ENCODE measurements around the gene ZNF195.
"Not testable (repeated sequence)": the region's sequence is repeated elsewhere in the genome, so short reads cannot be mapped to it uniquely, and the experiment has no call there.

The ZNF195 gene

DNA sequence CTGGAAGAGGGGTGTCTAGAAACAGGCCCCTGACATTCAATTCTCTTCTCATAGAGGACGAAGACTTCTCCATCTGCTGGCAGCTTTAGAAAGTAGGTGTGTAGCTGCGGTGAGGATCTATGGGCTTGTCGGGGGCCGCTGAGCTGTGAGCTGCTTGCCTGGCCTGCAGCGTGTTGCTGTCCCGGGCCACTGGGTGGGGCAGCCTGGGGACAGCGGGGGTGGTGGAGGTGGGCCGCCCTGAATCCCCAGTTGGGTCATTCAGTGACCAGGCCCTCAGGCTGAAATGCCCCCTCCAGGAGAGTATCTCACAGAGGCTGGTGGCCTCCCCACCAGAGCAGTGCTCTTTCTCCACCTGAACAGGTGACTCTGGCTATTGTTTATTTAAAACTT lies 23.9 kb upstream of the ZNF195 start:
- DNase-seq (ENCODE audit: low spot score); FAIRE-seq: not testable (repeated sequence)

DNA sequence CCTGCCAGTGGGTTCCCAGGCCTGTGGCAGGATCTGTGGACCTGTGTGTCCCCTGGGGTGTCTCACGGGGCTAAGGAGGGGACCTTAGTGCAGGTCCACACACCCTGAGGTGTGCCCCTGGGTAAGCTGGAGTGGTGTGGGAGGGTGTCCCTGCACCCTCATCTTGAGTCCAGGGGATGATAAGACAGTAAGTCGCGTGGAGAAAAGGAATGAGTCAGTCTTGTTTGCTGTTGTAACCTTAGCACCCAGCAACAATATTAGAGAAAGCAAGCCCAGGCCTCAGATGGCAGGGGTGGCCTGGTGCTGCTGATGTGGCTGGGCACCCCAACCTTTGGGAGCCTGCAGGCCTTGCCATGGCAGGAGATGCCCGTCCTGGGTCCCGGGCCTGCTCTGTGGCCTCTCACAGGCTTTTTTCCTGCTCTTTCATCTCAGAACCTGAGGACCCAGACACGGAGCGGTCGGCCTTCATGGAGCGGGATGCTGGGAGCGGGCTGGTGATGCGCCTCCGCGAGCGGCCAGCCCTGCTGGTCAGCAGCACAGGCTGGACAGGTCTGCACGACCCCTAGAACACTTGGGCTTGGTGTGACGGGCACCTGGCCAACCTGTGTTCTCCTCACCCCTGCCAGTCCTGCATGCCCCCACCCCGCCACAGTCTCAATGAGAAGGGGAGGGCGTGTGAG lies 23.4 kb upstream of the ZNF195 start:
- FAIRE-seq; DNase-seq (ENCODE audit: low spot score): not testable (repeated sequence)

DNA sequence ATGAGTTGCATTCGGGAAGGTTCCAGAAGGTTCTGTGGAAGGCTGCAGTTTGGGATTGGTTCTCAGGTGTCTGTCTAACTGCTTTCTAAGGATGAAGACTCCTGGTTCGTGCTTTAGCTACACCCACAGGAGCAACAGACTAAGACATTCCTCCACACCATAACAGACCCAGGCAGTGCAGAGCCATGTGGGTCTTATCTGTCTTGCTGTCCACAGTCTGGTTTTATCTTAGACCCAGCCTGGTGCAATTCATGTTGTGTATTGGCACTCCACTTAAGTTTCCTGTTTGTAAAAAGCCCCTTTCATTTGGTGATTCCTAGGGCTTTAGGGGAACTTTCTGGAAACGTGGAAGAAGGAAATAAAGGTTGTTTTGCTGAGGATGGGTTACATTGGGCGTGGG lies 22.1 kb upstream of the ZNF195 start:
- FAIRE-seq; DNase-seq (ENCODE audit: low spot score): not testable (repeated sequence)

GRCh38 chr11:3398509-3398908 lies 19.6 kb upstream of the ZNF195 start:
- DNase-seq (ENCODE audit: low spot score); FAIRE-seq: not testable (repeated sequence)

DNA sequence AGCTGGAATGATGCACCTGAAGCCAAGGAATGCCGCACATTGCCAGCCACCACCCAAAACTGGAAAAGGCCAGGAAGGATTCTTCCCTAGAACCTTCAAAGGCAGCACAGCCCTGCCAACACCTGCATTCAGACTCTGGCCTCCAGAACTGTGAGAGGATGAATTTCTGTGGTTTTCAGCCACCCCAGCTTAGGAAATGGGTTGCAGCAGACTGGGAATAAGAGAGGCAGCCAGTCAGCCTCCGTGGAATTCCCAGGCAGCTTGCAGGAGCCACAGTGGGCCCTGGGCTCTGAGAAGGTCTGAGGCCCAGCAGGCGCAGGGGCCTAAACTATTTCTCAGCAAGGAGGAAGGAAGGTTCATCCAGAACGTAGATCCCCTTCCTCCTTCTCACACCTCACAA lies 19.2 kb upstream of the ZNF195 start:
- DNase-seq (ENCODE audit: low spot score); FAIRE-seq: not testable (repeated sequence)

GRCh38 chr11:3397210-3397609 lies 18.3 kb upstream of the ZNF195 start:
- FAIRE-seq; DNase-seq (ENCODE audit: low spot score): not testable (repeated sequence)

DNA sequence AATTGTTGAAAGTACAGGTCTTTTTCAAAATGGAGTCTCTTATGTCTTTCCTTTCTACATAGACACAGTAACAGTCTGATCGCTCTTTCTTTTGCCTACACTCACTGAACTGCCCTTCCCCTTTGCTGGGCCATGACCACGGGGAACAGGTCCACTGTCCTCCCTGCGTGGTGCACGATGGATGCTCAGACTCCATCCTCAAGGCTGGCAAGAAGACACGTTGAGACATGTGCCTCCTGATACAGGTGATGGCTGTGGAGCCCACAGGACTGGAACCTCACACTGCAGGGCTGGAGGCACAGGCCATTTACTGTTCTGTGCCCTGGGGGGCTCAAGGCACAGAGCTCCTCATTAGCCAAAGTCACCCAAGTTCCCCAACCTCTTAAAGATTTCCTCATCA lies 16.5 kb upstream of the ZNF195 start:
- DNase-seq (ENCODE audit: low spot score); FAIRE-seq: not testable (repeated sequence)

- not testable (repeated sequence) for FAIRE-seq; DNase-seq (ENCODE audit: low spot score)
These were observed 16.0 kb upstream of the ZNF195 start for GRCh38 chr11:3394956-3395355.

GRCh38 chr11:3393450-3393849 lies 14.5 kb upstream of the ZNF195 start:
- FAIRE-seq; DNase-seq (ENCODE audit: low spot score): not testable (repeated sequence)

GRCh38 chr11:3382613-3383285 lies 3.8 kb upstream of the ZNF195 start:
- no peak for FAIRE-seq
- no peak for DNase-seq (ENCODE audit: low spot score)

GRCh38 chr11:3381794-3382193 lies 2.8 kb upstream of the ZNF195 start:
- FAIRE-seq (no peak), DNase-seq (ENCODE audit: low spot score) (no peak)

- FAIRE-seq (no peak), DNase-seq (ENCODE audit: low spot score) (no peak)
These were observed 2.0 kb upstream of the ZNF195 start for GRCh38 chr11:3380706-3381545.

GRCh38 chr11:3375552-3375951 lies 3.4 kb downstream of the ZNF195 start:
- no peak for DNase-seq (ENCODE audit: low spot score)
- no peak for FAIRE-seq

GRCh38 chr11:3370311-3370870 lies 8.6 kb downstream of the ZNF195 start:
- FAIRE-seq (no peak), DNase-seq (ENCODE audit: low spot score) (no peak)

DNA sequence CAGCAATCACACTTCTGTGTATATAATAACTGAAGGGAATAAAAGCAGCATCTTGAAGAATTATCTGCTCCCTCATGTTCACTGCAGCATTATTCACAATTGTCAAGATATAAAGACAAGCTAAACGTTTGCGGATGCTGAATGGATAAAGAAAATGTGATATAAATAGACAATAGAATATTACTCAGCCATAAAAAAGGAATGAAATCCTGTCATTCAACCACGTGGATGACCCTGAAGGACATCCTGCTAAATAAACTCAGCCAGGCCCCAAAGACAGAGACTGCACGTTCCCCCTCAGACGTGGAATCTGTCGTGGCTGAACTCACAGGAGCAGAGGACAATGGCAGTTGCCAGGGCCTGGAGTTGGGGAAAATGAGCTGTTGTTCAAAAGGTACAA lies 9.6 kb downstream of the ZNF195 start:
- DNase-seq (ENCODE audit: low spot score) (no peak), FAIRE-seq (no peak)

DNA sequence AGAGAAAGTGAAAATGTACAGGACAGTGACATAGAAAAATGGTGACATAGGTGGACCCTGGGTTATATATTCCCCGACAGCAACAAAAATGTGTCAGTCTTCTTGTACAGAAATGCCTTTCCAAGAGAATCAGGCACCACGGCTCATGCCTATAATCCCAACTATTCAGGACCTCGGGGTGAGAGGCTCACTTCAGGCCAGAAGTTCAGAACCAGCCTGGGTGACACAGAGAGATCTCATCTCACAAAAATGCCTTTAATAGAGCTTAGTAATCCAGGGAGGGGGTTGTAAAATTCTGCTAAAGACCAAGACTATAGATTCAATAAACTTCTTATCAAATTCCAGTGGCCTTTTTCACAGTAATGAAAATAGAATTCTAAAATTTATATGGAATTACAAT lies 10.7 kb downstream of the ZNF195 start:
- FAIRE-seq (no peak), DNase-seq (ENCODE audit: low spot score) (no peak)

- DNase-seq (ENCODE audit: low spot score) (no peak), FAIRE-seq (no peak)
These were observed 11.7 kb downstream of the ZNF195 start for GRCh38 chr11:3367221-3367620.

GRCh38 chr11:3359092-3359824 lies 19.7 kb downstream of the ZNF195 start:
- FAIRE-seq = no peak
- DNase-seq (ENCODE audit: low spot score) = no peak

DNA sequence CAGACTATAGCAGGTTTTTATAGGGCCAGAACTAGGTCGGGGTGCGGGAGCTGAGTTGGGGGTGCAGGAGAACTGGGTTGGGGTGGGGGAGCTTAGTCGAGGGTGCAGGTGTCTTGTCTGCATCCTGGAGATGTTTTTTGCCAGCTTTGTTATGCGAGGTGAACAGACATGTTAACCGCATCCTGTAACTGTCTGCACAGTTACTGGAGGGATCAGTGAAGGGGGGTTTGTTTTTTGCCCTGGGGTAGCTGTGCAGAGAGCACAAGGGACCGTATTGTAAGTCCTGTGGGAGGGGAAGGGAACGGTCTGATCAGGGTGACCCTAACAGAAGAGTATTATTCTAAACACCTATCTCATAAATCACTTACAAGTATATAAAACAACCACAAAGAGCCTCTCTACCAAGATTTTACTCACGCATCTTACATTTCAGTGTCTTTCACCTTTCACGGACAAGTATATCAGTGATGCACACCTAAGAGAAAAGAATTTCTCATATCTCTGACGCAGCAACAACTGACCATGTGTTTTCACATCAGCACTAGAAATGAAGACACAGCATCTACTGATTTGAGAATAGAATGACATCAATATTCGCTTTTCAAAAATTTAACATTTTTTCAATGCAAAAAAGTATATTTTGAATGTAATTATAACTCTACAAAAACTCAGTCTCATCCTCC lies 20.8 kb downstream of the ZNF195 start:
- DNase-seq (ENCODE audit: low spot score) (no peak), FAIRE-seq (no peak)

DNA sequence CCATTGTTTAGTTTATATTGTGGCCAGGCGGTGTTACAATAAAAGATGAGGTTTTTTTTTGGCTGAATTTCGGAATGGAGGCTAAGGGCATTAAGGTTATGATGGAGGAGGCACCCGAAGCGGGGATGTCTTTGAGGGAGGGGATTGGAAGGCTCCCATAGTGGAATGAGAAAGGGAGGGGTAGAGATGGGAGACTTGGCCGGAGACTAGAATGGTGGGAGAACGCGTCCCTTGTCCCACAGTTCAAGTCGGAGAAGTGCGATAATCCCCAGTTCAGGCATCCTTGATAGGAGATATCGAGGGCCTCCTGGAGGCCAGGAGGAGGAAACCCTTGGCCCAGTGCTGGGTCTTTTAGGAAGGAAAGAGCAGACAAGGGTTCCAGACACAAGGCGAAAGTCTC lies 21.6 kb downstream of the ZNF195 start:
- no peak for FAIRE-seq
- DNase-seq (ENCODE audit: low spot score) = no peak
